ENCODE data around the gene PLA2G2C.
A peak's percentile ranks its signal among the peaks of the same experiment; 100 is the strongest.

Gene PLA2G2C

DNA sequence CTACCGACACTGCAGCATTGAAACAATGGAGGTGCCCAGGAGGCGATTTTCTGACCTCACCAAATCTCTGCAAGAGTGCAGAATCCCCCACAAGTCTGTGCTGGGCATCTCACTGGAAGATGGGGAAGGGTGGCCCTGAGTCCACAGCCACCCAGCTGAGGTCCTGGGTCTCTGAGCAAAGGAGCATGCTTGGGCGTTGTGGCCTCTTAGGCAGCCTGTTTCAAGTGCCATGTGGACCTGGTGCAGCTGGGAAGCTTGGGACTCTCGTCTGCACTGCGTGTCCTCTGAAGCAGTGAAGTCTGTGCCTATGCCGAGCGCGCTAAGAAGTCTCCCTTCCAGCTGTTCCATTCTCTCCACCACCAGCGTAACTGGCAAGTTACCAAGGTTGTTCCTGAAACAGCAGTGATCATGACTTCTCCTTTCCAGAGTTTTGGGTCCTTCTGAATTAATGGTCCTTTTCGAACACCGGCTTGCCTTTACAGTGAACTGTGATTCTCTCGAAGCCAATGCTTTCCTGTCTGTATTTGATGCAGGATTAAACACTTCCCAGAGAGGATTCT, 5.0 kb upstream of the PLA2G2C start:
- no peak for DNase-seq (ENCODE audit: low read depth, low spot score)
- Histone ChIP-seq H3K4me3 (no peak overlapping the region), H3K27ac (no peak overlapping the region), H3K9ac (ENCODE audit: insufficient read length) (no peak overlapping the region), H3K36me3 (ENCODE audit: insufficient read depth, low read length) (no peaks in the 10 kb centered on the region), H3K9me3 (ENCODE audit: low read depth, low read length) (no peaks in the 10 kb centered on the region)
- no peak for TF ChIP-seq EZH2 (IDR thresholded peaks at IDR 0.05)
- no peak for TF ChIP-seq FOXP2 (optimal IDR thresholded peaks at IDR 0.05; ENCODE audit: control extremely low read depth, extremely low read length, insufficient read depth)
- no peak for TF ChIP-seq POLR2AphosphoS5 (IDR thresholded peaks at IDR 0.05; ENCODE audit: borderline replicate concordance, low read depth, low read length)

DNA sequence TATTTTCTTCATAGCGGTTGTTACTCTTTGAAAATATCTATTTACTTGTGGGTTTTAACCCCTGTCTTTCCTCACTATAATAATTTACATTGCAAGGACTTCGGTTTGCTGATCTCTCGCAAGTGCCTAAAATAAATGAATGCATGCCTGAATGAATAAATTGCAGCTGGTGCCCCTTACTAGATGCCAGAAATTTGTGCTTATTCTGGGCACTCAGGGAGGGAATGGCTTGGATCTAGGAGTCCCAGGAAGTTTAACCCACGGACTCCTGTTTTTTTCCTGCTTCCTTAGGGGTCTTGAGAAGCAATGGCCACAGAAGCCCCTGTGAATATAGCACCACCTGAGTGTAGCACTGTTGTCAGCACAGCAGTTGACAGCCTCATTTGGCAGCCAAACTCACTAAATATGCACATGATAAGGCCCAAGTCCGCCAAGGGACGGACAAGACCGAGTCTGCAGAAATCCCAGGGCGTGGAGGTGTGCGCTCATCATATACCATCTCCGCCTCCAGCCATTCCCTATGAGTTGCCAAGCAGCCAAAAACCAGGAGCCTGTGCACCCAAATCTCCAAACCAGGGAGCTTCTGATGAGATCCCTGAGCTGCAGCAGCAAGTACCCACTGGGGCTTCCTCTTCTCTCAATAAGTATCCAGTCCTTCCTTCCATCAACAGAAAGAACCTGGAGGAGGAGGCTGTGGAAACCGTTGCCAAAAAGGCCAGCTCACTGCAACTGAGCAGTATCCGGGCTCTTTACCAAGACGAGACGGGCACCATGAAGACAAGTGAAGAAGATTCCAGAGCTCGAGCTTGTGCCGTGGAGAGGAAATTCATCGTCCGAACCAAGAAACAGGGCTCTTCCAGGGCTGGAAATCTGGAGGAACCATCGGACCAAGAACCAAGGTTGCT, 4.2 kb upstream of the PLA2G2C start:
- no peaks in the 10 kb centered on the region for H3K9me3 ChIP-seq (ENCODE audit: low read depth, low read length)
- H3K36me3 ChIP-seq (ENCODE audit: insufficient read depth, low read length): no peaks in the 10 kb centered on the region
- H3K9ac ChIP-seq (ENCODE audit: insufficient read length): no peak overlapping the region
- DNase-seq (ENCODE audit: low read depth, low spot score): no peak
- TF ChIP-seq POLR2AphosphoS5 (IDR thresholded peaks at IDR 0.05; ENCODE audit: borderline replicate concordance, low read depth, low read length) (no peak), FOXP2 (optimal IDR thresholded peaks at IDR 0.05; ENCODE audit: control extremely low read depth, extremely low read length, insufficient read depth) (no peak), EZH2 (IDR thresholded peaks at IDR 0.05) (no peak)
- H3K4me3 ChIP-seq: no peak overlapping the region
- H3K27ac ChIP-seq: no peak overlapping the region

DNA sequence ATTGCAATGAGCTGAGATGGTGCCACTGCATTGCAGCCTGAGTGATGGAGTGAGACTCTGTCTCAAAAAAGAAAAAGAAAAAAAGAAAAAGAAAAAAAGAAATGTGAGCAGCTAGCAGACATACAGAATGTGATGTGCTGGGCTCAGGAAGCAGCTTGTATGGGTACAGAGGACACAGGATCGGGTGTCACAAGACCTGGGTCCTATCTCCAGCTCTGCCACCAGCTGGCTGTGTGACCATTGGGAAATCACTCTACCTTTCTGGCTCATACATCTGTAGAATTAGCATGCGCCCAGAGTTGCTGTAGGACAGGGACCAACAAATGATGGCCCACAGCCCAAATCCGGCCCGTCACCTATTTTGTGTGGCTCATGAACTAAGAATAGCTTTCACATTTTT, 3.3 kb upstream of the PLA2G2C start:
- Histone ChIP-seq H3K4me3 (no peak overlapping the region), H3K36me3 (ENCODE audit: insufficient read depth, low read length) (no peaks in the 10 kb centered on the region), H3K9me3 (ENCODE audit: low read depth, low read length) (no peaks in the 10 kb centered on the region), H3K27ac (no peak overlapping the region), H3K9ac (ENCODE audit: insufficient read length) (no peak overlapping the region)
- TF ChIP-seq EZH2 (IDR thresholded peaks at IDR 0.05): no peak
- no peak for TF ChIP-seq POLR2AphosphoS5 (IDR thresholded peaks at IDR 0.05; ENCODE audit: borderline replicate concordance, low read depth, low read length)
- no peak for TF ChIP-seq FOXP2 (optimal IDR thresholded peaks at IDR 0.05; ENCODE audit: control extremely low read depth, extremely low read length, insufficient read depth)
- DNase-seq (ENCODE audit: low read depth, low spot score): no peak

DNA sequence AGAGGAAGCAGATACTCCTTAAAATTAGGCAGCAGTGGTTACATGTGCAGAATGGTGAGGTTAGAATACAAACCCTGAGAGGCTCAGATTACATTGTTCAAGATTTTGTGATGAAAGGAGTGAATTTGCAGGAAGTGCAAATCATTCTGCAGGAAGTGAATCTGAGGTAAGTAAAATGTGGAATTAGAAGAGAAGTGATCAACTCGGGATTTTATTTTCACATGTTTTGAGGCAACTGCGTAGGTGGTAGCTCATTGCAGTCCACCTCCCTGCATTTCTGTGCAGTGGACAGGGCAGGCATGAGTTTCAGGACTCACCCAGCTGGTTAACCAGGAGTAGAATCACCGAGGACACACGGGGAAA, 2.1 kb upstream of the PLA2G2C start:
- no peak for TF ChIP-seq FOXP2 (optimal IDR thresholded peaks at IDR 0.05; ENCODE audit: control extremely low read depth, extremely low read length, insufficient read depth)
- TF ChIP-seq EZH2 (IDR thresholded peaks at IDR 0.05): no peak
- TF ChIP-seq POLR2AphosphoS5 (IDR thresholded peaks at IDR 0.05; ENCODE audit: borderline replicate concordance, low read depth, low read length): no peak
- Histone ChIP-seq H3K4me3 (no peak overlapping the region), H3K27ac (no peak overlapping the region), H3K9me3 (ENCODE audit: low read depth, low read length) (no peaks in the 10 kb centered on the region), H3K36me3 (ENCODE audit: insufficient read depth, low read length) (no peaks in the 10 kb centered on the region), H3K9ac (ENCODE audit: insufficient read length) (no peak overlapping the region)
- DNase-seq (ENCODE audit: low read depth, low spot score): no peak

DNA sequence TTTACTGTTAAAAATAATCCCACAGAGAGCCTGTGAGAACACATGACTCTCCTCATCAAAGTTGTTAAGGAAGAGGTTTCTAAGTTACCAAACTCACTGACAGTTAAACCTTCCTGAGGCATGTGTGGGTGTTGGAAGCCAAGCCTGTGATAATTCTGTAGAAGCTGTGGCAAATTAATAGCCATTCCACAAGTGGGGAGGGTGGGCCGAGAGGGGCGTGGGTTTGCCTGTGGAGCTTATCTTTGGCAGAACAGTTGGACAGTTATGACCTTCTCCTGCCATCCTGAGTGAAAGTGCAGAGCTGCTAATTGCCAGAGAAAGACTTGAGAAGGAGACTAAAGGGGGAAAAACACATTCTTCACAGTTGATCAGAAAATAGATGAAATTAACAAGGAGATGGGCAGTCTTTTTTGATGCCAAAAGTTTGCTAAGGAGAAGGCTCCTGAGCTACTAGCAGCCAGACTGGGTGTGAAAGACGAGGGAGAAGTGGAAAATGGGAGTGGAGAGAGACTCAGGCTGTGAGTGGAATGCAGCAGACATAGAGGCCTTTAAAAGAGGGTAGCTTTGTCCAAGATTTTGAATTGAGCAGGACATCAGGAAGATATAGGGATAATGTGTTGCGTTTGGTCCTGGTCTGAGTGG, 1.6 kb upstream of the PLA2G2C start:
- Histone ChIP-seq H3K27ac (no peak overlapping the region), H3K9ac (ENCODE audit: insufficient read length) (no peak overlapping the region), H3K36me3 (ENCODE audit: insufficient read depth, low read length) (no peaks in the 10 kb centered on the region), H3K4me3 (no peak overlapping the region), H3K9me3 (ENCODE audit: low read depth, low read length) (no peaks in the 10 kb centered on the region)
- no peak for DNase-seq (ENCODE audit: low read depth, low spot score)
- TF ChIP-seq POLR2AphosphoS5 (IDR thresholded peaks at IDR 0.05; ENCODE audit: borderline replicate concordance, low read depth, low read length) (no peak), EZH2 (IDR thresholded peaks at IDR 0.05) (no peak), FOXP2 (optimal IDR thresholded peaks at IDR 0.05; ENCODE audit: control extremely low read depth, extremely low read length, insufficient read depth) (no peak)

DNA sequence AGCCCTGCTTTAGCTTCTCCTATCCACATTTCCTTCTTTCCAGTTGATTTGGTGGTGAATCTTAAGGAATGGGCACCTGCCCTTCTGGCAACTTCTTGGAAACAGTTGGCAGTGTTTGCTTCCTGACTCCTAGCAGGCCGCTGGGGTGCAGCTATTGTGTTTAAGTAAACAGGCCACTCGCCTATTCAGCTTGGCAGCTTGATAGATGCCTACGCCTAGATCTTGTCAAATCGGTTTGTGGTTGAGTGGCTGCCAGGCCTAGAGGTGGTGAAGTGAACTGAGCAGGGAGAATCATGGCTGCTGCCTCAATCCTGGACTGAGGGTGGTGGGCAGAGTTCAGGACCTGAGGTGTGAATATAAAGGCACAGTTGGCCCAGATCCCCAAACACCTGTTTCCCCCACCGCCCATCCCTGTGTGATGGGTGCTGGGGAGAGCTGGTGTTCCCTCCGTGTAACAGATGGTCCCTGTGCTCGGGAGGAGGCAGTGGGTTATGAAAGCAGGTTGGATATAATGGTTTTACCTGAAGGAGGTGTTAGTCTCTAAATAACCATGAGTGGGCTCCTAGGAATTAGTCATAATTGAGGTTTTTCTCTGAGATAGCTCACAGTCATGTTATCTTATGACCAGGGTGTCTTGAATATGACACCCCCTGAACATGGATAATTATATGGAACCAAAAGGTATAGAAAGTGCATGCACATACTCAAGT, 940 bp upstream of the PLA2G2C start:
- DNase-seq (ENCODE audit: low read depth, low spot score): no peak
- H3K4me3 ChIP-seq: no peak overlapping the region

DNA sequence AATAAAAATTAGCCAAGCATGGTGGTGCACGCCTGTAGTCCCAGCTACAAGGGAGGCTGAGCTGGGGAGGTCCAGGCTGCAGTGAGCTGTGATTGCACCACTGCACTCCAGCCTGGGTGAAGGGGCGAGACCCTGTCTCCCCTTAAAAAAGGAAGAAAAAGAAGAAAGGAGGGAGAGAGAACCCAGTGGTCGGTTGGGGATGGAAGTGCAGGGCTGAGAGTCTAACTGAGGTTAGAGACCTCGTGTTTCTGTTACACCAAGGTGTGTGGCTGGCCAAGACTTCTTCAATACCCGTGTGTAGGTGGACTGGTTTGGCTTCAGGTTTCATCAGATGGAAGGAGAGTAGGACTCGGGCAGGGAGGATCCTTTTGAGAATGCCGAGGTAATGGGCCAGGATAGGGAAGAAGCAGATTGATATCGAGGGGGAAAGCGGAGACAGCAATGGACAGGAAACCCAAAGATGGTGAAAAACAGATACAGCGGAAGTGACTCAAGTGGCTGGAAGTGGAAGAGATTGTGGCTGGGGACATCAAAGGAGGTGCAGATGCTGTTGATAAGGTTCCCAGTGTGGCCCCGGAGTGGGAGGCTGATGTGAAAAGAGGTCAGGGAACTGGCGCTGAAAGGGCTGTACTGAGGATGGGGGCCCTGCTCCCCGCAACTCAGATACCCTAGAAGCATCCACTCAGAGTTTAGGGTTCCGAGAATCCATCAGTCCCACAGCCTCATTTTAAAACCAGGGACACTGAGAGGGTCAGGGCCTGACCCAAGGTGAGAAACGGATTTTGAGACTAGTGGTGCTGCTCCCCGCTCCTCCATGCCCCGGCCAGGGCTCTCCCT, 1.1 kb downstream of the PLA2G2C start:
- H3K4me3 ChIP-seq: no peak overlapping the region
- no peak for TF ChIP-seq POLR2AphosphoS5 (IDR thresholded peaks at IDR 0.05; ENCODE audit: borderline replicate concordance, low read depth, low read length)
- peak; percentile 35 for TF ChIP-seq EZH2 (IDR thresholded peaks at IDR 0.05)
- DNase-seq (ENCODE audit: low read depth, low spot score): no peak
- H3K27ac ChIP-seq: no peak overlapping the region
- no peak overlapping the region for H3K9ac ChIP-seq (ENCODE audit: insufficient read length)
- no peaks in the 10 kb centered on the region for H3K9me3 ChIP-seq (ENCODE audit: low read depth, low read length)
- H3K36me3 ChIP-seq (ENCODE audit: insufficient read depth, low read length): no peaks in the 10 kb centered on the region

More for the DNA sequence above, 940 bp upstream of the PLA2G2C start:
- H3K27ac ChIP-seq: no peak overlapping the region
- no peak overlapping the region for H3K9ac ChIP-seq (ENCODE audit: insufficient read length)
- H3K9me3 ChIP-seq (ENCODE audit: low read depth, low read length): no peaks in the 10 kb centered on the region
- TF ChIP-seq FOXP2 (optimal IDR thresholded peaks at IDR 0.05; ENCODE audit: control extremely low read depth, extremely low read length, insufficient read depth): no peak
- TF ChIP-seq POLR2AphosphoS5 (IDR thresholded peaks at IDR 0.05; ENCODE audit: borderline replicate concordance, low read depth, low read length): no peak
- TF ChIP-seq EZH2 (IDR thresholded peaks at IDR 0.05): no peak
- no peaks in the 10 kb centered on the region for H3K36me3 ChIP-seq (ENCODE audit: insufficient read depth, low read length)
